CD4-positive, alpha-beta T cell treated with Interleukin-6 at 100 ng/mL for 8 hours (primary cell): ENCODE results near the gene TPT1.

Experiments used
- DNase-seq: peaks from one replicate; pipeline ENCODE4 v3.0.0-alpha.2; 2020; ENCODE audit warnings: mixed read lengths, low spot score

TPT1 gene

GRCh38 chr13:45333977-45334922, 6.7 kb downstream of the TPT1 start:
- DNase-seq, result peak; percentile 62

GRCh38 chr13:45333251-45333976, 7.6 kb downstream of the TPT1 start:
- DNase-seq, result no peak

GRCh38 chr13:45332831-45333219, 8.2 kb downstream of the TPT1 start:
- no peak for DNase-seq

- no peak for DNase-seq
Observed at GRCh38 chr13:45332036-45332830, 8.8 kb downstream of the TPT1 start.

- no peak for DNase-seq
Observed at GRCh38 chr13:45331692-45332035, 9.3 kb downstream of the TPT1 start.

GRCh38 chr13:45331123-45331619, 9.8 kb downstream of the TPT1 start:
- DNase-seq, result no peak

GRCh38 chr13:45328661-45329111, 12.3 kb downstream of the TPT1 start:
- no peak for DNase-seq

- DNase-seq, result peak; percentile 22
Observed at GRCh38 chr13:45327253-45327955, 13.6 kb downstream of the TPT1 start.

GRCh38 chr13:45325806-45326205, 15.2 kb downstream of the TPT1 start:
- DNase-seq, result no peak

- DNase-seq, result no peak
Observed at GRCh38 chr13:45320876-45321629, 19.9 kb downstream of the TPT1 start.

GRCh38 chr13:45316996-45317395, 24.0 kb downstream of the TPT1 start:
- no peak for DNase-seq

GRCh38 chr13:45316338-45316737, 24.6 kb downstream of the TPT1 start:
- no peak for DNase-seq

- DNase-seq, result no peak
Observed at GRCh38 chr13:45315520-45316167, 25.3 kb downstream of the TPT1 start.

- no peak for DNase-seq
Observed at GRCh38 chr13:45314822-45315221, 26.2 kb downstream of the TPT1 start.

- DNase-seq, result no peak
Observed at GRCh38 chr13:45310341-45311131, 30.4 kb downstream of the TPT1 start.

- DNase-seq, result no peak
Observed at GRCh38 chr13:45306966-45307365, 34.0 kb downstream of the TPT1 start.

GRCh38 chr13:45305079-45305478, 35.9 kb downstream of the TPT1 start:
- no peak for DNase-seq

GRCh38 chr13:45303866-45304265, 37.1 kb downstream of the TPT1 start:
- no peak for DNase-seq

GRCh38 chr13:45303026-45303425, 38.0 kb downstream of the TPT1 start:
- no peak for DNase-seq
